Activated naive CD4-positive, alpha-beta T cell (primary cell): ENCODE data around the gene C1QC.
"Not testable (repeated sequence)": the region's sequence is repeated elsewhere in the genome, so short reads cannot be mapped to it uniquely, and the experiment has no call there.

Experiments used
- DNase-seq, 4 experiments: peaks; one replicate each; lab custom pipeline; 2025; lab: John Stamatoyannopoulos, UW

C1QC gene

DNA sequence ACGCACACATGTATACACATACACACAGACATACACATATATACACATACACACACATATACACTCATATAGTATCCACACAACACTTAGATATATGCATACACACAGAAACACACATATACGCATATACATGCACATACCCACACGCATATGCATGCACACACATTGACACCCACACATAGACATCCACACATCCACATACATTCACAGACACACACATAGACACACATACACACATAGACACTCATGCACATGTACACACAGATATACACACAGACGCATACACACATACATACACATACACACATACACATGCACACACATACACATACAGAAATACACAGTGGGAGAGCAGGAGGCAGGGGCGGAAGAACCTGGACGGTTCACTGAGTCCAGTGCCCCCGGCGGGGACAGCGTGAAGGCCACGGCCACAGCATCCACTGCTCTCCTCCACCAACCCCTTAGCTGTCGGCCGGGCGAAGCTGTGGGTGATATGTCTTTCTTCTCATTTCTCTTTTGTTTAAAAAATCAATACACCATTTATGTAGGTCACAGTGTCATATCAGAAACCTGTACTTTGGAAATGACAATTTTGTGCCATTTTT lies 6.8 kb downstream of the C1QC start:
- DNase-seq = no peak

DNA sequence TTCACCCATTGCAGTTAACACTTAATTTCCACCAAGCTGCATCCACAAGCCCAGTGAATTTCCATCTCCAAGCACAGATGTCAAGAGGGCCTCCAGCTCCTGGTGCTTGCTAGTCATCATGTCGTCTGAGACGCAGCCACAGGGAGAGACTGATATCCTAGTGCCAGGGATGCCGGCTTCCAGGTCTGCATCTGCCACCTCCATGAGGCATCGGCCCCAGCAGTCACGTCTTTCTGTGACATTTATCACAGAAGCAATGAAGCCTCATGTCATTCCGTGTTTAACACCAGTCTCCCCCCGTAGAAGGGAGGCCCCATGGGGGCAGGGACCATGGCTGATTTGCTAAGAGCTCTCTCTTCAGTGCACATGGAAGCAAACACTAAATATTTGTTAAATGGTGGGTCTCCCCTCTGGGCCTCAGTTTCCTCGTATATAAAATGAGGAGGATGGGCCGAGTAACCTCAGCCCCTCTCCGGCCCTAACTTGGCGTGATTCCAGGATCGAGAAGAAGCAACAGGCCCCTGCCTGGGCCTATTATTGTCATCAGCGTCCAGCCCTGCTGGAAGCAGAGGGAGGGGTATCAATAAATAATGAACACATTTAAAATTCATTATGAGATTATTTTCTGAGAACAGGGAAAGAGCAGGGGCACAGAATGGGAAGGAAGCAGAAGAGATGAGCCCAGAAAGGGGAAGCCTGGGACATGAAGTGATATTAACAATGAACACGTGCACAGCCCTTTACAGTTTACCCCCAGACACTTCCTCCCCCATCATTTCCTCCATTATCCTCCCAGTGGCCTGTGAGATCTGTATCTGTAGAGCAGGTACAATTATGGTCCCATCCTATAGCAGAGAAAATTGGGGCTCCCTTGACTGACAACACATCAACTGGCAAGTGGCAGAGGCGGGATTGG lies 8.8 kb downstream of the C1QC start:
- DNase-seq = no peak

GRCh38 chr1:22652881-22653316 lies 9.5 kb downstream of the C1QC start, which contains the start of gene C1QB:
C1QB (plus strand) TSS chr1:22653236; CDS start chr1:22659463, 6,227 bp downstream.
- DNase-seq = no peak

DNA sequence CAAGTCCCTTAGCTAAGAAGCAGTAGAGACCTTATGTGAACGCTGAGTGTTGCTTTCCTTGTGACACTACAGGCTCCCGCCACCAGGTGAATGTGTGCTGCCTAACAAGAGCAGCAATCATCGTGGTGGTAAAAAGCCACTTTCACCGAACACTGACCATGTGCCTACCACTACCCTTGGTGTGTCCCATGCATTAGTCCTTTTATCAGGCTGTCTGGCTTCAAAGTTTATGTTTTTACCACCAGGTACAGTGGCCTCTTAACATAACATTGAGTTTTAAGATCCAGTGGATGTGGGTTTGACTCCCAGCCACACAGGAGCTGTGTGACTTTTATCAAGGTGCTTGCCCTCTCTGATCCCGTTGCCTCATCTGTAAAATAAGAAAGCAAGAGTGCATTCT lies 11.3 kb downstream of the C1QC start:
- no peak for DNase-seq

DNA sequence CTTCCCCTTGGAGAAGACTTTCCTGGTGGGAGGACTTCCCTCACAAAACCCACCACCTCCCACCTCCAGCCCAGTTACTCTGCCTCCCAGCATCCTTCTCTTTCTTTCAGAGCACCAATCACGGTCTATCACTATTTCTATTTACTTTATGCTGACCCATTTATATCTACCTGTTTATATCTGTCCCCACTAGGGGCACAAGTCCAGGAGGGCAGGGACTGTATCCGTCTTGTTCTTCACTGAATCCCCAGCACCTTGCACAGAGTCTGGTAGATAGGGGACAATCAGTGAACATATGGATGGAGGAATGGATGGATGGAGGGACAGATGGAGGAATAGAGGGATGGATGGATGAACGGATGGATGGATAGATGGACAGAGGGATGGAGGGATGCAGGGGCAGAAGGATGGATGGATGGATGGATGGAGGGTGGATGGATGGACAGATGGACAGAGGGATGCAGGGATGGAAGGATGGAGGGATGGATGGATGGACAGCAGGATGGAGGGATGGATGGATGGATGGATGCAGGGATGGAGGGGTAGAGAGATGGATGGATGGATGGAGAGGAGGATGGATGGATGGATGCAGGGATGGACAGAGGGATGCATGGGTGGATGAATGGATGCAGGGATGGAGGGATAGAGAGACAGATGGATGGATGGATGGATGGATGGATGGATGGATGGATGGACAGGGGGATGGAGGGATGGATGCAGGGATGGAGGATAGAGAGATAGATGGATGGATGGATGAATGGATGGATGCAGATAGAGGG lies 15.1 kb downstream of the C1QC start:
- no peak for DNase-seq

DNA sequence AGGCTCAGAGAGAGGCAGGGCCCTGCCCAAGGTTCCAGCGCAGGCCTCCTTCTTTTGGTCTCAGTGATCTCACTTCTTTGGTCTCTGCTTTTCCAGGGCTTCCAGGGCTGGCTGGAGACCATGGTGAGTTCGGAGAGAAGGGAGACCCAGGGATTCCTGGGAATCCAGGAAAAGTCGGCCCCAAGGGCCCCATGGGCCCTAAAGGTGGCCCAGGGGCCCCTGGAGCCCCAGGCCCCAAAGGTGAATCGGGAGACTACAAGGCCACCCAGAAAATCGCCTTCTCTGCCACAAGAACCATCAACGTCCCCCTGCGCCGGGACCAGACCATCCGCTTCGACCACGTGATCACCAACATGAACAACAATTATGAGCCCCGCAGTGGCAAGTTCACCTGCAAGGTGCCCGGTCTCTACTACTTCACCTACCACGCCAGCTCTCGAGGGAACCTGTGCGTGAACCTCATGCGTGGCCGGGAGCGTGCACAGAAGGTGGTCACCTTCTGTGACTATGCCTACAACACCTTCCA lies 17.3 kb downstream of the C1QC start:
- no peak for DNase-seq

DNA sequence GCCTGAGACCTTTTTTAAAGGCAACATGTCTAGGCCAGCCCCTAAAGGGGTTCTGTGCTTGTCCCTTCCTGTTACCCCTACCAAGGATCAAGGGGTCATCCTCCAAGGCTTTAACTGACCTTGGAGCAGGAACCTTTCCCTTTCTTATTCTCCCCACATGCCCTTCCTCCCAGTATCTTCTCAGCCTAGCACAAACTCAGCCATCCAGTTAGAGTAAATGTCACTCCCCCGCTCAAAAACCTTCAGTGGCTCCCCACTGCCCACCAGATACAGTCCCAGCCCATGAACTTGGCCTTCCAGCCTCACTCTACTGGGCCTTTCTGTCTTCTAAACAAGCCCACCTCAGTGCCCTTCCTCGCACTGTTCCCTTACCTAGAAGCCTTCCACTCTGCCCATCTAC lies 18.4 kb downstream of the C1QC start:
- DNase-seq = no peak

DNA sequence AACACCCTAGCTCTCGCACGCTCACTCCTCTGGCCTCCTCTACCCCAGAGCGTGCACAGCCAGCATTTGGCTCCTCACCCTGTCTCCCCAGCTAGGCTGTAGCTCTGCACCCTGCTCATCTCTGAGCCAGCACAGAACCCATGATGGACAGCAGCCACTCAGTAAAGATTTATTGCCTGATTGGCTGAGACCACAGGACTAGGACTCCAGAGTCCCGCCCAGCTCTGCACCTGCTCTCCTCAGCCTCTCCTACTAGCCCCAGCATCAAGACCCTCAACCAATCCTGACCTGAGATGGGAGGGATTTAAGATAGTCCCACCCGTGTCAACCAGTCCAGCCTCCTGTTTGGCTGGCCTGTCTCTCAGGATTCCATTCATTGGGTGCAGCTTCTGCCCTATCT lies 18.9 kb downstream of the C1QC start:
- no peak for DNase-seq

DNA sequence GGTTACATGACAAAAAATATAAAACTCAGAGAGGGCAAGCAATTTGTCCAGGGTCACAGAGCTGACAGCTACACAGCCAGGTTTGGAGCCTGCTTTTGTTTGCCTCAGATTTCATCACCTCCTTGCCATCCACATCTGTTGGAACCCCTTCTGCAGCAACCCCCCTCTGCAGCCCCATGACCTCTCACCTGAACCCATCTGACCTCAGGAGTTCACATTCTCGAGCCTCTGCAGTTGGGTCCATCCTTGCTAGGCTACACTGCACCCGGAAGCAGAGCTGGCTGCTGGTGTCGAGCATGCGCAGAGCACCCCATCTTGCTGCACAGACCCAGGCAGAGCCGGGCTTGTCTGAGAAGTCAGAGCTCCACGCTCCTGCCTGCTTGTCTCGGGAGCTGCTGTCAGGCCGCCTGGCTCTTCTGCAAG lies 19.6 kb downstream of the C1QC start:
- DNase-seq = no peak

- DNase-seq = no peak
Observed at GRCh38 chr1:22665752-22666151, 22.3 kb downstream of the C1QC start.

GRCh38 chr1:22666412-22666811 lies 23.0 kb downstream of the C1QC start:
- DNase-seq = no peak

DNA sequence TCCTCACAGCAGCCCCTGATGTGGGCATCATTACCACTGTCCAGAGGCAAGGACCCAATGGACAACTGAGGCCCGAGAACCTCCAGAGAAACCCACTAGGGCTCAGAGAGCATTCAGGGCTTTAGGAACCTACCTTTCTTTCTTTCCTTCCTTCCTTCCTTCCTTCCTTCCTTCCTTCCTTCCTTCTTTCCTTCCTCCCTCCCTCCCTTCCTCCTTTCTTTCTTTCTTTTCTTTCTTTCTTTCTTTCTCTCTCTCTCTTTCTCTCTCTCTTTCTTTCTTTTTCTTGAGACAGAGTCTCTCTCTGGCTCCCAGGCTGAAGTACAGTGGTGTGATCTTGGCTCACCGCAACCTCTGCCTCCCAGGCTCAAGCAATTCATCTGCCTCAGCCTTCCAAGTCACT lies 25.4 kb downstream of the C1QC start:
- not testable (repeated sequence) for DNase-seq

DNA sequence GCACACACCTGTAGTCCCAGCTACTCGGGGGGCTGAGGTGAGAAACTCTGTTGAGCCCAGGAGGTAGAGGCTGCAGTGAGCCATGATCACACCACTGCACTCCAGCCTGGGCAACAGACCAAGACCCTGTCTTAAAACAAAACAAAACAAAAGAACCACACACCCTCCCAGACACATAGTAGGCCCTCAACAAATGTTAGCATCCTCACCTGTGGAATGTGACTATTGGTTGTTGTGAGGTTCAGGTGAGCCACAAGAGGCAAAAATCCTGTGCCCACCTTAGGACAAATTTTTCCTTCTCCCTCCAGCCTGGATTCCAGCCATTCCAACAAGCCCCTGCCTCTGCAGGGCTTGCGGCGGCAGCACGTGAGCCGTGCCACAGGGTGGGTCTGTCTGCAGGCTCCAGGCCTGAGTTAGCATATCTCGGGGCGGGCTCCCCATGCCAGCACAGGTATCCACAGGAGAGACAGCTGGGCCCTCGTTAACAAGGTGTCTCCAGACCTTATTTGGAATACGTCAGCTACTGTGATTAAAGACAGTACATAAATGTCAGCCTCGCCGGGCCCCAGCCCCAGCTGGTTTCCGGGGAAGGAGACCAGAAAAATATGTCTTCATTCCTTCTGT lies 27.0 kb downstream of the C1QC start:
- DNase-seq = no peak

GRCh38 chr1:22671999-22672398 lies 28.6 kb downstream of the C1QC start:
- DNase-seq = no peak

- no peak for DNase-seq
Observed at GRCh38 chr1:22673486-22674409, 30.3 kb downstream of the C1QC start.

DNA sequence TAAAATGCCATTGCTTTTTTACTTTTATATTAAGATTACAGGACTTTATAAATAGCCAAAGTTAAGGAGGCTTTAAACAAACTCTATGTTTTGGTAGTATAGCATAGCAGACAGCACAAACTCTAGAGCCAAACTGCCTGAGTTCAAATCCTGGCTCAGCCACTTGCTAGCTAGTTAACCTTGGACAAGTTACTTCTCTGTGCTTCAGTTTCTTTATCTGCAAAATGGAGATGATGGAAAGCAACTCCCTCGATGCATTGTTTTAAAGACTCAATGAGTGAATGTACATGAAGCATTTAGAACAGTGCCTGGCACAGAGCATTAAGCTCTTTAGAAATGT lies 30.9 kb downstream of the C1QC start:
- DNase-seq = no peak

- DNase-seq = not testable (repeated sequence)
Observed at GRCh38 chr1:22676151-22676550, 32.7 kb downstream of the C1QC start.

GRCh38 chr1:22676916-22677583 lies 33.6 kb downstream of the C1QC start:
- no peak for DNase-seq

- DNase-seq = no peak
Observed at GRCh38 chr1:22677931-22678896, 34.8 kb downstream of the C1QC start.
